HG03159 (cell line): Measurements from ENCODE around the gene TH.
"Not testable (repeated sequence)": the region's sequence is repeated elsewhere in the genome, so short reads cannot be mapped to it uniquely, and the experiment has no call there.

Source experiments
- ATAC-seq: cut with Tn5 transposase; IDR thresholded peaks from one replicate; pipeline ENCODE4 v1.9.1; 2021; ENCODE audit warnings: mild to moderate bottlenecking, moderate library complexity; ENCODE audit not compliant: unreplicated experiment

Gene TH

DNA sequence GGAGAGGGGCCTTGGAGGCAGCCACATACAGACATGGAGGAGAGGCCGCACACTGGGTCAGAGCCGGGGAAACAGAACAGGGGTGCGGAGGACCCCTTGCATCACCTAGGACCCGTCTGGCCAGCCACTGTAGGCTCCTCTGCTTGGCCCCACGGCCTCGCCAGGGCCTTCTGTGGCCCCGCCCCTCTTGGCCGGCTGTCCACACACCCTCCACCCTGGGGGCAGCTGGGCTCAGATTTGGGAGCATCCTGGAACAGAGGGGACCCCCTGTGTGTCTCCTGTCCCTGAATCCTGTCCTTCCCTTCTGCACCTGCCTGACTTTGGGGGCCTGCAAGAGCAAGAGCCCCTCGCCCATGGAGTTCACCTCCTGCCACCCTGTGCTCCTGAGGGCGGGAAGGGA is 7.9 kb upstream of the TH start:
- ATAC-seq, result no peak

DNA sequence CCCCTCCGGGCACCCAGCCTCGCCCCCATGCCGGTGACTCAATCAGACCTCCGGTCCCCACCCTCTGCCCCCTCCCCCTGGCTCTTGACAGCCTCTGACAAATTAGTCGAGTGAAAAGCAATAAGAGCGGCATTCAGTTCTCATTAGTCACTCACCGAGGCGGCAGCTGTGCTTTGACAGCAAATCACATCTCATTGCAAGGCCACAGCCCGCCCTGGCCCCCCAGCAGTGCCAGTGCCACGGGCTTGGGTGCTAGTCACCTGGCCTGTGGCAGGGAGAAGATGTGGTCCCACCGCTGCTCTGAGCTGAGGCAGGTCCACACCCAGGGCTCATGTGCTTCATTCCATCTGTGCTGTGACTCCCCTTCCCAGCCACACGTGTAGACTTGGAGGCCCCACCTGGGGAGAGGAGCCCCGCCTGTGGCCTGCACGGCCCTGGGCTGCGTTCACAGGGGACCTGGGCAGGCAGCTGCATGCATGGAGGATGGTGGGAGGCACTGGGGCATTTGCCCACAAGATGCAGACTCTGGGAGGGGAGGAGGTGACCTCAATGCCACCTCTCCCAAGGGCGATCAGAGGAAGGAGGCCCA is 7.4 kb upstream of the TH start:
- no peak for ATAC-seq

DNA sequence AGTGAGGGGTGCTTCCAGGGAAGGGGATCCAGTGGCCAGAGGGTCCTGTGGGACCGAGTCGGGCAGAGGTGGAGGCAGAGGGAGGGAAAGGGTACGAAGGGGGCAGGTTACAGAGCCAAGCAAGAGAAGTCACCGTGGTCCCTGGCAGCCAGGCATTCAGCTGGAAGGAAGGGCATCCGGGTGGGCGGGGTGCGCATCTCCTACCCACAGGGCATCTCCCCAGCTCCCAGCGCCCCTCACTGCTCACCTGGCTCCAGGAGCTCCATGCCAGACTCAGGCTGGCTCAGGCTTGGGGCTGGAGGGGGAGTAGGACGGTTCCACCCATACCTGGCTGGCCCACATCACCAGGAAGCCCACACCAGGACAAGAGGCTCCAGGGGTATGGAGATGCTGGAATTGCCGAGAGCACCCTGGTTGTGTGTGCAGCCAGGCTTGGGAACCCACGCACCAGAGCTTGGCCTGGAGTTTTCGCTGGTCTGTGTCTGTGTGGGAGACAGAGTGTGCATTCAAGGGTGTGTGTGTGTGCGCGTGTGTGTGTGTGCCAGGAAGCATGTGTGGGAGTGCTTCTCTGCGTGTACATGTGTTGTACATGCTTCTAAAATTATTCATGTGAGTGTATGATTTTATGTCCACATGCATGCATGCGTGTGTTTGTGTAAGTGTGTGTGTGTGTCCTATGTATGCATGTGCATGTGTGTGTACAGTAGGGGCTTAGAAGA is 6.6 kb upstream of the TH start:
- ATAC-seq, result not testable (repeated sequence)

DNA sequence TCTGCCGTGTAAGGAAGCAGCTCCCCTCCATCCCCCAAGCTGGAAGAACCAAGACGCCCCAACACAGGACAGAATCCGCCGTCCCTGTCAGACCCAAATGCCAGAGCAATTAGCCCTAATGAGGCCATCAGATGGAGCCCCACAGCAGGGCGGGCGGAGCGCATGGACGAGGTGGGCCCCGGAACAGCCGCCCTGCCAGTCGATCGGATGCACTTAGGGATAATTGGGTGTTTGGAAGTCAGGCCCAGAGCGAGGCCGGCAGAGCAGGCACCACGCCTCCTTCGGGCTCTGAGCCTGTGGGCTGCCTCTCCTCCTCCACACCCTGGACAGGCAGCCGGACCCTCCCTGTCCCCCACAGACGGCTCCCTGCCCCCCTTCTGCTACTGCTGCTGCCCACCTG is 5.5 kb upstream of the TH start:
- no peak for ATAC-seq

DNA sequence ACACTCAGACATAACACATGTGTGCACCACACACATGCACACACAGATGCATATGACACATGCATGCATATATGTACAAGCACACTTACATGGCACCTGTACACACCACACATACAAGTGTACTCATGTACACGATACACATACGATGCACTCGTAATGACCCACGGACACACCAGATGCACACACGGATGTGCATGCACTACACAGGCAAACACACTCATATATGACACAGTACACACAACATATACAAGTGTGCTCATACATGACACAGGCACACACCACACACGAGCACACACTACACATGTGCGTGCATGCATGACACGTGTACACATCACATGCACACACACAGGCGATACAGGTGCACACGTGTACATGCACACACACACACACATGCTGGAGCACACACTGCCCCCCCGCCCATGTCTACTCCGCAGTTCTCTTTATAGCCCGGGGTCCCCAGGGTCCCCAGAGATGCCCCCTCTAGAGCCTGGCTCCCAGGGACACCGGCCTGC is 4.8 kb upstream of the TH start:
- ATAC-seq, result no peak

DNA sequence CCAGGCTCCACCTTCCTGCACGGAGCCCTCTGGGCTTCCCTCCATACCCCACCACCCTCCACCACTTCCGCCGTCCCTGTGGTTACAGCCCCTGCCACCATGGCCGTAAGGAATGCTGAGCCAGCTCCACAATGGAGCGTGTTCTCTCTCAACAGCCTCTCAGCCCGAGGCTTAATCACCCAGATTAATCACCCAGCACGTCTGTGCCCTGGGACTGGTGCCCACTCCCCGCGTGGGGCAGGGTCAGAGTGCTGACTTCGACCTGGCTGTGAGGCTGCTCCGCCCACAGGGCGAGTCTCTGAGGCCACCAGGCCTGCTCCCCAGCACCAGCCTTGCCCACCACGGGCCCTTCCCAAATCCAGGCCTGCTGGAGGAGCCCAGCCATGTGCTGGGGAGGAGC is 4.0 kb upstream of the TH start:
- no peak for ATAC-seq

DNA sequence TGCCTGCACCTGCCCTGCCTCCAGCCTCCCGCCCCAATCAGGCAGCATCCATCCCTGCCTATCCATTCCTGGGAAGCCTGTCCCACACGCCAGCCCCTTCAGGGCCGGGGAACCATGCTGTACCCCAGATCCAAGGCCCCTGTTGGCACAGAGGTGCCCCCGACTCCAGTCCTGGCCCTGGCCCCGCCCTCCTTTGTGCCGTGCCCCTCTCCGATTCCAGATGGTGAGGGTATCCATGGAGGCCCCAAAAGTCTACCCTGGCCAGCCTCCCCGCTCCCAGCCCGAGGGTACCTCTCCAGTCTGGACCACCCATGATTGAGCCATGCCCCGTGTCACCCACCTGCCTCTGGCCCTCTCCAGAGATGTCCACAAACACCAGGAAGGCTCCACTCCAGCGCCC is 2.7 kb upstream of the TH start:
- no peak for ATAC-seq

DNA sequence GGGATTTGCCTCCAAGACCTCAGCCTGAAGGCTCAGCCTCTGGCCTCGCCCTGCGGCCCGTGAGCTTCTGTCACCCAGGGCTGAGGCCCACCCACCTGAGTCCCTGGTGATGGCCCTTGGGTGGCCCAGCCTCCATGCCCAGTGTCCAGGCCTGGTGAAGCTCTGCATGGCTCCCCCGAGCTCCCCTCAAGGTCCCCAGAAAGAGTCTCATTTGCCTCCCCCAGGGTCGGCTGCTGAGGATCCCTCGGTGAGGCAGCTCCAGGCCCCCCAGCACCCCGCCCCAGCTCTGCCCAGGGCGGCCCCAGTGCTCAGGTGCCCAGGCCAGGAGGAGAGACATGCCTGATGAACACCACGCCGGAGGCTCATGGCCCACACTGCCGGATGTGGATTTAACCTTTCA is 2.1 kb upstream of the TH start:
- ATAC-seq, result no peak

DNA sequence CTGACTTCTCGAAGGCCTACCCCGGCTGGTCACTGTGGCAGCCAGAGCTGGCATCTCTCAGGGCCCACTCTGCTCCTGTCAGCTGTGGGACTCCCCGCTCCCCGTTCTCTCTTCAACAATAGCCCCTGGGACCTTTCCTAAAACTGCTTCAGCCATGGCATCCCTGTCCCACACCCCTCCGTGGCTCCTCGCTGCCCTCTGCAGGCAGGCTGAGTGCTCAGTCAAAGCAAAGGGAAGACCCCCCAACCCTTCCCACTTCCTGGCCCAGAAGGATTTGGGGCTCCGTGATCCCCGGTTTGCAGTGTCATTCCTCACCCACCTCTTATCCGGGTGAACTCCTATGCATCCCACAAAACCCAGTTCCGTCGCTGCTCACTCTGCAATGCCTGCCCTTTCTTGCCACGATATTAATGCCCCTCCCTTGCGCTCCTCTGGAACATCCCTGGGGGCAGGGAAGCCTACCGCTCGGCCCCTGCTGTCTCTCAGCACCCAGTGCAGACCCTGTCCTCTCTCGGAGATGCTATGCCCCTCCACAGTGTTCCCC is 1.6 kb upstream of the TH start:
- ATAC-seq, result no peak

DNA sequence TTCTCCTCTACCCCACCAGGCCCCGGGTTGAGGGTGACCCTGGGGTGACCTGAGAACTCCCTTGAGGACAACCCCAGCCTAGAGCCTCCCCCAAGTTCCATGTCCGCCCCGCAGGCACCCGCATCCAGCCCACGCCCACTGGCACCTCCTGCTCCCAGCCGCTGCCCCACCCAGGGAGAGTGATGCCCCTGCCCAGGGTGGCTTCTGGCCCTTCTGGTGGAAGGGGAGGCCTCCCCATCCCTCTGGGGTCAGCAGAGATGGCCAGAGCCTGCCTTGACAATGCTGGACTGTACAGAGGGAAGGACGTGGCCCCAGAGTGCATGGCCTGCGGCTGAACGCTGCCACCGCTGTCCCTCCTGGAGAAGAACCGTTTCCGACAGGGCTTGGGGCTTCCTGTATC is 1.1 kb upstream of the TH start:
- ATAC-seq, result no peak

DNA sequence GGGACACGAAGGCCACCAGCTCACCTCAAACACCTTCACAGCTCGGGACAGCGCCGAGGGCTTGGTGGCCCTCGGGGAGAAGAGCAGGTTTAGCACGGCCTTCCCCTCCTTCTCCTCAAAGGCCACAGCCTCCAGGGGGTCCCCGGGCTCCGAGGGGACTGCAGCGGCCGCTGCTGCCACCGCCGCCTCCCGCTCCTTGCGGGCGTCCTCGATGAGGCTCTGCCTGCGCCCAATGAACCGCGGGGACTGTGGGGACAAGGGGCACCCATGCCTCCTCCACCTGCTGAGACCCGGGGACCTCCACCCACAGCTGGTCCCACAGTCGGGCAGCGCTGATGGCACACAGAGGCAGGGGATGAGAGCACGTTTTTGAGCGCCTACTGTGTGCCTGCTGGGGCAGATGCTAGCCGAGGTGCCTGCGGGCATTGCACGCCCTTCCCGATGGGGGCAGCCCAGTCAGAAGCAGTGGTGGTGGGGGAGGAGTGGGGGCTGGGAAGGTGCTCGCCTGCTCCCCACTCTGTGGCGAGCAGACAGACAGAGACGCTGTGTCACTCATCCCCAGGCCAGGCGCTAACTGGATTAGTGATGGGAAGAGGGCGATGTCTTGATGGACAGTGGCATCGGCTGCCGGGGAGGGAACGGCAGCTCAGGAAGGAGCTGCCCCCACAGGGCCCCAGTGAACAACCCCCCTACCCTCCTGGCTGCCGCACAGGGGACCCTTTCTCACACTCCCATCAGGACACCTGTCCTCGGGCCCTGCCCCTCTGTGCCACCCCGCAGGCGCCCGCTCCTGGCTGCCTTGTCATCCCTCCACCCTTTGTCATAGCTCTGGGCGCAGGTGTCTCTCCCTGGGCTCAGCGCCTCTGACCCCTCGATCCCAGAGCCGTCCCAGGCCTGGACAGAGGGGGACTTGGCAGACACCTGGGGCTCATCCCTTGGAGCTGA is 1.7 kb downstream of the TH start:
- ATAC-seq, result no peak

DNA sequence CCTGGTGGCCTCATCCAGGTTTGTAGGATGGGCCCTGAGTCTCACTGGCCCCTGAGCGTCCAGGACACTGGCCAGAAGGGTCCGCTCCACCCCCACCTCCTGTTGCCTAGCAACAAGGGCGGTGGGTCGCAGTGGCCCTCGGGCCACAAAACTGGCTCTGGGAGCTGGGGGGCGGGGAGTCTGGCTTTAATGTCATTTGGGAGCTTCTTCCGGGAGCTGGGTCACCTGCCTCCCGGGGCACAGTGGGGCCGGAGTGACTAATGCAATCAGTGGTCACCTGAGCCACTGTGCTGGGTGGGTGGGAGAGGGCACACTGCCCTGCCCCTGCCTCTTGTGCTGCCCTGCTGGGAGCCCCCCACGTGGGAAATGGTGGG is 2.6 kb downstream of the TH start:
- ATAC-seq, result no peak

DNA sequence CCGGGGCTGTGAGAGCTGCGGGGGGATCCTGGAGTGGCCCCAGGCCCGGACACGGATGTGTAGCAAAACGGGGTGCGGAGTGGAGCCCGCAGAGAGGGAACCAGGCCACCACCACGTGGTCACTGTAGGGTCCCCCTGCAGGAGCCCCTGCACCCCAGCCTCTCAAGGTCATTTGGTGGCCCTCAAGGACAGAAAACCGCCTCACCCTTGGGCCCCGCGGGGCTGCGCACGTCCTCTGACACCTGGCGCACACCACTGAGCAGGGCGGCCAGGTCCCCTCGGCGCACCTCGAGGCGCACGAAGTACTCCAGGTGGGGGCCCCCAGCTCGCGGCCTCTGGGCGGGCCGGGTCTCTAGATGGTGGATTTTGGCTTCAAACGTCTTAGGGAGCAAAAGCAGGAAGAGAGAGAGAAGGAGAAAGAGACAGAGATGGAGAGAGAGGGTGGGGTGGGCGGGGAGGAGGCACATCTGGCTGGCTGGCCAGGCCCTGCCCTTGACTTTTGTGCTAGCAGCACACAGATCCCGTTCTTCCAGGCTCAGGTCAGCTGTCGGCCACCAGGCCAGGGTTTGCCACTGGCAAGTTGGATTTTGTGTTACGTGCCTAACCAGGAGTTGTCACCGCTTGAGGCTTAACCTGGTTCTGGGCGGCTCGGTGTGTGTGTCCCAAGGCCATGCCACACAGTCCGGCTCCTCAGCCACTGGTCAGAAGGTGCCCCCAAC is 3.2 kb downstream of the TH start:
- no peak for ATAC-seq

DNA sequence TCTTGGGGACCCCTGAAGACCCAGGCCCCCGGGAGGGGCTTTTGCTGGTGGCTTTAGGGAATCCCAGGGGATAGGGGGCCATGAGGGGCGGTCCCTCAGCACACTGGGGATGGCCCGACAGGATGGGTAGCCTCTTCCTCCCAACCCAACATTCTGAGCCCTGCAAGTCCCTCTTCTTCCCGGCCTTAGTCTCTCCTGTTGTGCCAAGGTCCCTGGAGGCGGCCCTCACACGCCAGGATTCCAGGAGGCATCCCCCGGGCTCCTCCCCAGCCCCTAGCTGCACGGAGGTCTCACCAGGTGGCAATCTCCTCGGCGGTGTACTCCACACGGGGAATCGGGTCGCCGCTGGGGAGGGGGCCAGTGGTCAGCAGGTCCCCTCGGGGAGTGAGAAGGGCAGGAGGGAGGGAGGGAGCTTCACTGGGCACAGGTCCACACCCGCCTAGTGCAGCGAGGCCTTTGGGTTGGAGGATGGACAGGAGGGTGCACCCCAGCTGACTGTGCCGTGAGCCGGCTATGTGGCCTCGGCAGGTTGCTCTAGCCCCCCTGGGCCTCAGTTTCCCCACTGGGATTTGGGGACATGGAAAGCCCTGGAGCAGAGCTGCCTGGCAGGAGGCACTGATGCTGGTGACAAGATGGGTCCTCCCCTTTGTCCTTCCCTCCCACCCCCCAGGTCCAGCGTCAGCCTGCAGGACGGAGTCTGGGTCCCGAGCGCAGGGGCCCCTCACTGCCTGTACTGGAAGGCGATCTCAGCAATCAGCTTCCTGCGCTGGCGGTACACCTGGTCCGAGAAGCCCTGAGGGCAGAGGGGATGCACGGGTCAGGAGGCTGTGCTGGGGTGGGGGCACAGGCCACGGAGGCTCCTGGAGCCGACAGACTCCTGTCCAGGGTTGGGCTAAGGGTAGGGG is 4.2 kb downstream of the TH start:
- no peak for ATAC-seq

DNA sequence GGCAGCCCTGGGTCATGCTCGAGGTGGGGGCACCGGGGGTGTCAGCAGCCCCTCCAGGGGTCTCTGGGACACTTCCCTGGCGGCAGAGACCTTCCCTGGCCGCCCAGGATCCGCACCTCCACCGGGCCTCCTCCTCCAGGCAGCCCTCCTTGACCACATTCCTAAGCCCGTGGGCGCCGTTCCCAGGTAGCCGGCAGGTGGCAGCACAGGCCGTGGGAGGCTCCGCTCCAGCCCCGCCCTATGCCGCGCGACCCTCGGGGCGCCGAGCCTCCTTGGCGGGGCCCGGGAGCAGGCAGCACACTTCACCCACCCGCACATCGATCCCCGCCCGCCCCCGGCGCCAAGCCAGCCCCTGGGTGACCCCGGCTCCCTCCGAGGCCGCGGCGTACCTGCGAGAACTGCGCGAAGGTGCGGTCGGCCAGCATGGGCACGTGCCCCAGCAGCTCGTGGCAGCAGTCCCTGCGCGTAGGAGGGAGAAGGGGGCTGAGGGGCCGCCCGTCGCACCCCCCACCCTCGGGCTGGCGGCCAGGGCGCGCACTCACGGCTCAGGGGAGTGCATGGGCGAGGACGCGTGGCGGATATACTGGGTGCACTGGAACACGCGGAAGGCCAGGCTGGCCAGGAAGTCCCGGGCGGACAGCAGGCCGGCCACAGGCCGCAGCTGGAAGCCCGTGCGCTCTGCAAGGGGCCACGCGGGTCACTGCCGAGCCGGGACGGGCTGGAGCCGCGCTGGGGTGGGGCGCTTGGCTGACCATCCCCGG is 5.3 kb downstream of the TH start:
- no peak for ATAC-seq

DNA sequence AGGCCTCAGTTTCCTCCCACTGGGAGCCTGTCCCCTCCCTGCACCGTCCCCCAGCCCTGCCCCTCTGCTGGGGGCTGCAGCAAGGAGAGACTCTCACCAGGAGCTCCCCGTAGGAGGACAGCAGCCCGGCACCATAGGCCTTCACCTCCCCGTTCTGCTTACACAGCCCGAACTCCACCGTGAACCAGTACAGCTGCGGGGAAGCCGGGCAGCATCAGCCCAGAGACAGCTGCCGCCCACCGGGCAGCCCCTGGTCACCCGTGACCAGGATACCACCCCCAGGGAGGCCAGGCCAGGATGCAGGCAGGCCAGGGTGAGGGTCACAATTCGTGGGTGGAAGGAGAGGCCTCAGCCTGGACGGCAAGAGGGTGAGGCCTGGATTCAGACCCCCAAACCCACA is 6.0 kb downstream of the TH start:
- no peak for ATAC-seq

DNA sequence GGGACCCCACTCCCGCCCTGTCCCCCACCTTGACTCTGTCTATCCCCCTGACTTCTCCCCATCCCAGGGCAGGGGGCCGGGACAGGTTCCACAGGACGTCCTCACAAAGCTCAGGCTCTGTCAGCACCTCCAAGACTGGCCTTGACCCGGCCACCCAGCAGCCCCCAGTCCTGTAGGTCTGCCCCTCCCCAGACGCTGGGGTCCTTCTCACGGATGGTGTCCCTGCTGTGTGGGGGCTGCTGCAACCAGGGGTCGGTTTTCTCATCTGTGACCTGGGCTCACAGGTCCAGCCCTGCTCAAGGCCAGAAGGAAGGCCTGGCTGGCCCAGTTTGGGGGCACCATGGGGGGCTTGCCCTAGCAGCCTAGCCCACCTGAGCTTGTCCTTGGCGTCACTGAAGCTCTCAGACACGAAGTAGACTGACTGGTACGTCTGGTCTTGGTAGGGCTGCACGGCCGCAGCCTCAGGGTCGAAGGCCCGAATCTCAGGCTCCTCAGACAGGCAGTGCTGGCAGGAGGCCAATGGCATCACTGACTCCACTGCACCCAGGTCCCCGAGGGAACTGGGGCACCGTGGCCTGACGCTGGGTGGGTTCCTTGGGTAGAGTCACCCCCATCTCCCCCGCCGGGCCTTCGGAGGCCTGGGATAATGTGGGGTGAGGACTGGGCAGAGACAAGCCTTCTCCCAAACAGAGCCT is 6.6 kb downstream of the TH start:
- ATAC-seq, result no peak

DNA sequence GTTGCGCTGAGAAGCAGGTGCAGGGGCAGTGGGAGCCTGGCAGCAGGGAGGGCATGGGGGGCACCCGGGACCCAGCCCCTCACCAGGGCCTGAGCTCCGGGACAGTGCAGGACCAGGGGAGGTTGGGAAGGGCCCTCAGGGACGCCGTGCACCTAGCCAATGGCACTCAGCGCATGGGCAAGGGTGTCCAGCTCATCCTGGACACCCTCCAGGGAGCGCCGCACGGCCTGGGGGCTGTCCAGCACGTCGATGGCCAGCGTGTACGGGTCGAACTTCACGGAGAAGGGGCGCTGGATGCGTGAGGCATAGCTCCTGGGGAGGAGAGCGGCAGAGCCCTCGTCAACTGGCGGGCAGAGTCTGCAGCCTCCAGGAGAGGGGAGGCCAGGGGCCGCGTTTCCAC is 7.5 kb downstream of the TH start:
- no peak for ATAC-seq
